GM13977 (cell line): ENCODE measurements around the gene NRM.

Experiments used
- DNase-seq: peaks from one replicate; pipeline ENCODE4 v3.0.0; 2012; ENCODE audit warnings: low spot score
- in situ Hi-C: fragments of 300-500 bp; cut with MboI; formaldehyde crosslinking; loops from one replicate; pipeline ENCODE4 v1.12.0; 2022; ENCODE audit warnings: low sequenced_read_pairs, low pct_unique_long_range_greater_than_20kb, mixed read lengths, inconsistent platforms; ENCODE audit not compliant: unreplicated experiment
- TF ChIP-seq, protein P1 (sequence below): IDR thresholded peaks from 2 replicates; pipeline ENCODE4 v1.5.1; 2012; ENCODE audit warnings: mild to moderate bottlenecking, control low read depth; ENCODE audit not compliant: insufficient read depth; ENCODE audit errors: extremely low read depth, missing control alignments

The NRM gene

DNA sequence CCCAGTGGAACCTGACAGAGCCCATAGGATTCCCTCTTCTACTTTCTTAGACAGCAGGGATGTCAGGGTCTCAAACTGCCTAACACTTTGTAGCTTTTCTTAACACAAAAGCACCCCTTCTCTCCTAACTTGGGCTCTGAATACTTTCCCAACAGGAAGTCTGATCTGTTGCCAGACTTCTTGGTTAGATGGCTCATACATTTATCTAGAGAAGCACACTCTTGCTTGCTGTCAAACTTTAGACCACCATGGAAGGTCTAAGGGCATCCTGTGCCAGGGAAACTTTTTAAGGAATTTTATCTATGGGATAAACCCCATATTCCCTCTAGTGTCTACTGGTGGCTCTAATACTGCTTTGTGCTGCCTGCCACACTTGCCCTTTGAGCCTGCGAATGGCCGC lies 47.1 kb downstream of the NRM start:
- no peak for DNase-seq
- in situ Hi-C loops = no loop called here
- TF ChIP-seq, protein P1, sequence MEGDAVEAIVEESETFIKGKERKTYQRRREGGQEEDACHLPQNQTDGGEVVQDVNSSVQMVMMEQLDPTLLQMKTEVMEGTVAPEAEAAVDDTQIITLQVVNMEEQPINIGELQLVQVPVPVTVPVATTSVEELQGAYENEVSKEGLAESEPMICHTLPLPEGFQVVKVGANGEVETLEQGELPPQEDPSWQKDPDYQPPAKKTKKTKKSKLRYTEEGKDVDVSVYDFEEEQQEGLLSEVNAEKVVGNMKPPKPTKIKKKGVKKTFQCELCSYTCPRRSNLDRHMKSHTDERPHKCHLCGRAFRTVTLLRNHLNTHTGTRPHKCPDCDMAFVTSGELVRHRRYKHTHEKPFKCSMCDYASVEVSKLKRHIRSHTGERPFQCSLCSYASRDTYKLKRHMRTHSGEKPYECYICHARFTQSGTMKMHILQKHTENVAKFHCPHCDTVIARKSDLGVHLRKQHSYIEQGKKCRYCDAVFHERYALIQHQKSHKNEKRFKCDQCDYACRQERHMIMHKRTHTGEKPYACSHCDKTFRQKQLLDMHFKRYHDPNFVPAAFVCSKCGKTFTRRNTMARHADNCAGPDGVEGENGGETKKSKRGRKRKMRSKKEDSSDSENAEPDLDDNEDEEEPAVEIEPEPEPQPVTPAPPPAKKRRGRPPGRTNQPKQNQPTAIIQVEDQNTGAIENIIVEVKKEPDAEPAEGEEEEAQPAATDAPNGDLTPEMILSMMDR = no peak

DNA sequence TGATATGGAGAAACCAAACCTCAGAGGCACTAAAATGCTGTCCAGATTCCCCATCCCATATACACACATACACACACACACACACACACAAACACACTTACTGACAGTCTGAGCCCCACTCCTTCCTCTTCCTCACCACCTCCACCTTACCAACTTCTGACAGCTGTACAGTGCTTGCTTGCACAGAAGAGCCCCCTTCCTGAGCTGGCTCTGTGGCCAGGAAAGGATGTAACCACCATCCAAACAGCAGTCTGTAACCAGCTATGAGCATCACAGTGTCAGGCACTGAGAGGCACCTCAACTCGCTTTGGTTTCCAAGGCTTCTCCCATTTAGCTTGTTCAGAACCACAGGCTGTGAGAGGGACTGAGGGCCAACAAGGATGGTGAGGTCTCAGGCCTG lies 49.7 kb downstream of the NRM start:
- no peak for DNase-seq
- in situ Hi-C loops = no loop called here
- TF ChIP-seq, protein P1 = no peak

DNA sequence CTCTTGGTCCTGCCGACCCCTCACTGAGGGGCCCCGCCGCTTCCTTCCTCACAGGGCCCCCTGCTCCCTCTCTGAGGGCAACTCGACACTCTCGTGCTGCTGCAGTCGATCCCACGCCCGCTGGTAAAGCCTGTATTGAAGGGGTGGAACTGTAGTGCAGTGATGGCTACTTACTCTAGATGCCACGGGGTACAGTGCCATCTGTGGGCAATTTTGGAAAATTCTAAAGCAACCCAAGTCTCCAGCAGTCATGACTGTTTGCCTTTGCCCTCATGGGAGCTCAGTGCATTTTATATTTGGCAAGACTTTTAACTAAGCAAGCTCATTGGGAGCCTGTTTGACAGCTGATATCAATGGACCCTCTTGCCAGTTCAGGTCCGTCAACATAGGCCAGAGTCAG lies 50.3 kb downstream of the NRM start:
- in situ Hi-C loops = no loop called here
- no peak for DNase-seq
- TF ChIP-seq, protein P1 = no peak
